ENCODE results near the gene DGUOK. TPM values are rescaled to one million over a fixed set of nuclear protein-coding genes. Genes with fewer than 3 reads are reported as not detected.

DGUOK gene
- total RNA-seq, 1 donor from 2014 or later, result 70.1 TPM

DNA sequence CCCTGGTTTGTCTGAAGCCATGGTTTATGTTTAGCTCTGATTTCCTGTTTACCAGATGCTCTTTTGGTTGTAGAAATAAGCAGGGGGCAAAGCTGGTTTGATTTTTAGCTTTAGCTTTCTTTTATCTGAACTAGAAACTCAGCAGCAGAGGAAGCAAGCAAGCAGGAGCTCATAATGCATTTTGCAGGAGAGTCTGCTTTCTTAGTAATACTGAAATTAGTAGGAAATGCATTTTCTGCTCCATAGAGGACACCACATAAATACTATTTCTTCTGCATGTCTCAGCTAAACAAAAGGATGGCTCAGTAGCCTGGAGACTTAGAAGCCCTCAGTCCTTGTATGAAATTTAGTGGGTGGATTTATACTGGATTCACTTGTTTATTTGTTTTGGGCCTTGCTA is 23.1 kb downstream of the DGUOK start:
- TF ChIP-seq, protein P1, sequence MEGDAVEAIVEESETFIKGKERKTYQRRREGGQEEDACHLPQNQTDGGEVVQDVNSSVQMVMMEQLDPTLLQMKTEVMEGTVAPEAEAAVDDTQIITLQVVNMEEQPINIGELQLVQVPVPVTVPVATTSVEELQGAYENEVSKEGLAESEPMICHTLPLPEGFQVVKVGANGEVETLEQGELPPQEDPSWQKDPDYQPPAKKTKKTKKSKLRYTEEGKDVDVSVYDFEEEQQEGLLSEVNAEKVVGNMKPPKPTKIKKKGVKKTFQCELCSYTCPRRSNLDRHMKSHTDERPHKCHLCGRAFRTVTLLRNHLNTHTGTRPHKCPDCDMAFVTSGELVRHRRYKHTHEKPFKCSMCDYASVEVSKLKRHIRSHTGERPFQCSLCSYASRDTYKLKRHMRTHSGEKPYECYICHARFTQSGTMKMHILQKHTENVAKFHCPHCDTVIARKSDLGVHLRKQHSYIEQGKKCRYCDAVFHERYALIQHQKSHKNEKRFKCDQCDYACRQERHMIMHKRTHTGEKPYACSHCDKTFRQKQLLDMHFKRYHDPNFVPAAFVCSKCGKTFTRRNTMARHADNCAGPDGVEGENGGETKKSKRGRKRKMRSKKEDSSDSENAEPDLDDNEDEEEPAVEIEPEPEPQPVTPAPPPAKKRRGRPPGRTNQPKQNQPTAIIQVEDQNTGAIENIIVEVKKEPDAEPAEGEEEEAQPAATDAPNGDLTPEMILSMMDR (IDR thresholded peaks at IDR 0.05), result no peak
- H3K9me3 Mint-ChIP-seq, result no peaks in the 10 kb centered on the region
- ChIA-PET POLR2A (interaction anchor here (2.6 kb wide), 1 partner anchor 23 kb away, joined by 11 read pairs; the partner anchor contains the start of gene DGUOK), CTCF (interaction anchor here (1.1 kb wide), 1 partner anchor 155 kb away, joined by 3 read pairs; no protein-coding TSS in a partner anchor)
- no peak overlapping the region for H3K27ac Mint-ChIP-seq
- peaks cover 38% of the 10 kb centered on the region for H3K4me1 Mint-ChIP-seq
- no peaks in the 10 kb centered on the region for H3K27me3 Mint-ChIP-seq
- DNase-seq (no peak), ATAC-seq (ENCODE audit: low read depth) (no peak)
- intact Hi-C loops (cut with micrococcal nuclease), result loop anchor here (5.0 kb wide), 1 partner anchor 32 kb away; the partner anchor contains the start of gene TET3
- H3K36me3 Mint-ChIP-seq (ENCODE audit: low read depth), result peaks cover 74% of the 10 kb centered on the region
- H3K4me3 Mint-ChIP-seq, result no peak overlapping the region

DNA sequence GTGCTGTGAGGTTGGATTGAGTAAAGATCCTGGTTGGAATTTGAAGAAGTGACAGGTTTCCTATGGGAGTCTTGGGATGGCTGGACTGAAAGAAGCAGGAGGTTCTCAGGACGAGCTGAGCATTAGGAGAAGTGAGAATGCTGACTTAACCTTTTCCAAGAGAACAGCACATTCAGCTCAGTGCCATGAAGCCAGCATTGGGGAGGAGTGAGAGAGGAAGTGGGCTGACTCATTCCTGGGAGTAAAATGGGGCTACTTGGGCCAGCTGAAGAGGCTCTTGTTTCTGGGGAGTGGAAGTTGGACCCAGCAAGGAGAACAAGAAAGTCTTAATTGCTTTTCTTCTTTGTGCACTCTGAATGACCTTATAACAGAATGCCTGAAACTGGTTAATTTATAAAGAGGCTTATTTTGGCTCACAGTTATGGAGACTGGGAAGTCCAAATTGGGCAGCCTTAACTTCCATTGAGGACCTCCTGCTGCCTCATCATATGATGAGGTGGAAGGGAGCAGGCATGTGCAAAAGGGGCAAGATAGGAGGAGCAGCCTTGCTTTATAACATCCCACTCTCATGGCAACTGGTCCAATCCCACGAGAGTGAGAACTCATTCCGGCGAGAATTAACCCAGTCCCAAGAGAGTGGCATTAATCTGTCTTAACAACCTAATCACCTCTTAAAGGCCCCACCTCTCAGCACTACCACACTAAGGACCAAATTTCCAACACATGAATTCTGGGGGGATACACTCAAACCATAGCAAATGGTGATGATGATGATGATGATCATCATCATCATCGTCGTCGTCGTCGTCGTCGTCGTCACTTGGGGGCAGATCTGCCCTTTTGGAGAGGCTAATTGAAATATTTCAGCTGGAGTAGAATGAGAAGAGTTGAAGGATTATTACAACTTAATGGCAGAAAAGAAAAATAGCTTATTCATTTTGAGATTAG is 26.1 kb downstream of the DGUOK start:
- TF ChIP-seq, protein P1 (IDR thresholded peaks at IDR 0.05), result no peak
- H3K4me1 Mint-ChIP-seq, result peaks cover 26% of the 10 kb centered on the region
- no peaks in the 10 kb centered on the region for H3K9me3 Mint-ChIP-seq
- ATAC-seq (ENCODE audit: low read depth) (no peak), DNase-seq (no peak)
- H3K36me3 Mint-ChIP-seq (ENCODE audit: low read depth), result peaks cover 76% of the 10 kb centered on the region
- no peaks in the 10 kb centered on the region for H3K27me3 Mint-ChIP-seq
- no peak overlapping the region for H3K27ac Mint-ChIP-seq
- ChIA-PET CTCF (interaction anchor here (0.6 kb wide), 1 partner anchor 50 kb away, joined by 5 read pairs; no protein-coding TSS in a partner anchor), POLR2A (interaction anchor here (0.8 kb wide), 1 partner anchor 12 kb away, joined by 3 read pairs; no protein-coding TSS in a partner anchor)
- intact Hi-C loops (cut with micrococcal nuclease), result no loop called here
- H3K4me3 Mint-ChIP-seq, result no peak overlapping the region

DNA sequence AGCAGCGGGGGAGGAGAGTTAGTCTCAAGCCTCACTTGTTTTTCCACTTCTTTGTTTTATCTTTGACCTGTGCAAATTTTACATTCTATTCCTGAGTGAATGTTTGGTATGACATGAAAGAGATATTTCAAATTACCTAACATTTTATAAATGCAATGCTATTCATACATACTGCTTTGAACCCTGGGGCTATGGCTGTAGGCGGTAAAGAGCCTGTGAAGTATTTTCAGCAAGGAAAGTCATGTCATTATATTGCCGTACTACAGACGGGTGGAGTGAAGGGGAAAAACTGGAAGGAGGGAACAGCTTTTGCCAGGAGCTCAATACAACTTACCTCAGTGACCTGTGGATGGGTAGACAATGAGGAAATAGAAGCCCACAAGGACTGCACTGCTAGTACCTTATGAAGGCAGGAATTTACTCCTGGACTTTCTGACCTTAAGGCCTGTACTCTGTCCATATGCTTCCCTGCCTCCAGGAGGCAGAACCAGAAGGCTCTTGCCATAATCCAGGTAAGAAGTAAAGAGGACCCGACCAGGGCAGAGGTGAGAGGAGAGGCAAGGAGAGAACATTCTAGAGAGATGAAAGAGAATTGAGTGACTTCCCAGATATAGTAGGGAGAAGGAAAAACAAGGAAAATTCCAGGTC is 29.7 kb downstream of the DGUOK start:
- intact Hi-C loops (cut with micrococcal nuclease), result no loop called here
- peaks cover 77% of the 10 kb centered on the region for H3K36me3 Mint-ChIP-seq (ENCODE audit: low read depth)
- ATAC-seq (ENCODE audit: low read depth) (no peak), DNase-seq (no peak)
- no peaks in the 10 kb centered on the region for H3K4me1 Mint-ChIP-seq
- TF ChIP-seq, protein P1 (IDR thresholded peaks at IDR 0.05), result no peak
- H3K9me3 Mint-ChIP-seq, result no peaks in the 10 kb centered on the region
- H3K27me3 Mint-ChIP-seq, result no peaks in the 10 kb centered on the region
- ChIA-PET POLR2A (interaction anchor here (0.6 kb wide), 1 partner anchor 94 kb away, joined by 3 read pairs; no protein-coding TSS in a partner anchor), CTCF (no interaction called here)
- no peak overlapping the region for H3K4me3 Mint-ChIP-seq
- no peak overlapping the region for H3K27ac Mint-ChIP-seq

DNA sequence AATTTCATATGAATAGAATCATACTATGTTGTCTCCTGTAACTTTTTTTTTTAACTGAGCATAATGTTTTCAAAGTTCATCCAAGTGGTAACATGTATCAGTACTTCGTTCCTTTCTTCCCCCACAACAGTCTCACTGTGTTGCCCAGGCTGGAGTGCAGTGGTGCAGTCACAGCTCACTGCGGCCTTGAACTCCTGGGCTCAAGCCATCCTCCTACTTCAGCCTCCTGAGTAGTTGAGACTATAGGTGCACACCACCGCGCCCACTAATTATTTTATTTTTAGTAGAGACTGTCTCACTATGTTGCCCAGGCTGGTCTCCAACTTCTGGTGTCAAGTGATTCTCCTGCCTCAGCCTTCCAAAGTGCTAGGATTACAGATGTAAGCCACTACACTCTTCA is 34.6 kb downstream of the DGUOK start:
- no peak for ATAC-seq (ENCODE audit: low read depth)

More for the DNA sequence above, 34.6 kb downstream of the DGUOK start:
- Mint-ChIP-seq H3K4me3 (no peak overlapping the region), H3K36me3 (ENCODE audit: low read depth) (peaks cover 45% of the 10 kb centered on the region), H3K9me3 (peaks cover 7% of the 10 kb centered on the region), H3K27ac (no peak overlapping the region), H3K4me1 (peaks cover 3% of the 10 kb centered on the region), H3K27me3 (no peaks in the 10 kb centered on the region)
- TF ChIP-seq, protein P1 (IDR thresholded peaks at IDR 0.05), result no peak
- POLR2A ChIA-PET, result interaction anchor here (0.6 kb wide), 1 partner anchor 29 kb away, joined by 4 read pairs; no protein-coding TSS in a partner anchor
- CTCF ChIA-PET, result no interaction called here
- DNase-seq, result no peak
- intact Hi-C loops (cut with micrococcal nuclease), result no loop called here
